ENCODE results near the gene ISOC2. TPM values are rescaled to one million over a fixed set of nuclear protein-coding genes. Genes with fewer than 3 reads are reported as not detected.
"Not testable (repeated sequence)": the region's sequence is repeated elsewhere in the genome, so short reads cannot be mapped to it uniquely, and the experiment has no call there.

ISOC2 gene
- polyA plus RNA-seq, 1 donor from 2014 or later: 40.0 TPM

GRCh38 chr19:55448175-55448490, 13.3 kb downstream of the ISOC2 start:
- peaks cover 32% of the 10 kb centered on the region for H3K27me3 Mint-ChIP-seq
- not testable (repeated sequence) for H3K36me3 Mint-ChIP-seq, H3K4me1 Mint-ChIP-seq, H3K4me3 Mint-ChIP-seq, H3K27ac Mint-ChIP-seq, H3K9me3 Mint-ChIP-seq

DNA sequence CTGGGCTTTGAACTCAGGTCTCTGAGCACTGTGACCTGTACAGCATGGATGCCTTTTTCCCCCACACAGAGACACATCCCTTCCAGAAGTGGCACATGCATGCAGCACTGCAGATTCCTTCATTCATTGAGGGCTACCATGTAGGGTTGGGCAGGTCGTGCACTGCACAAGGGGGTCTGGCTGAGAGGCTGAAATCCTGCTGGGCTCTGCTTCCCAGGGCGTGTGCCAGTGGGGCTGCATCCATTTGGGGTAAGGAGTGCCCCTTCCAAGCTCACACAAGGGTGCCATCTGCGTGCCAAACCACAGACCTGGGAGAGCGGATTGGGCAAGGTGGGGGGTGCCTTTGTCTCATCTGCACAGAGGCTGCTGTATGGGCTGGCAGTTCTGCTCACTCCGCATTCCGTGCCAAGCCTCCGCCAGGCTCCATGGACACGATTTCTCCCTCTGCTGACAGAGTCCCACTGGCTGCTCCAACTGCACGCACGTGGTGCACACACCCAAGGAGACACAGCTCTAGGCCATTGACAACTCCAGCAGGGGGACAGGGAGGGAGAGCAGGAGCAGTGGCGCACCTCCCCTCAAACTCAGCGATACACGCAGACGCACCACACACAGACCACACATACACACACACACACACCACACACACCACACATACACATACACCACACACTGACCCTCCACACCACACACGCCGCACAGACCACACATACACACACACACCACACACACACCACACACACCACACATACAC, 13.8 kb downstream of the ISOC2 start:
- Mint-ChIP-seq H3K4me1 (peaks cover 0 to 5% (median 3%) of the 10 kb centered on the region in 3 donors), H3K27me3 (peaks cover 33% of the 10 kb centered on the region), H3K9me3 (no peaks in the 10 kb centered on the region), H3K27ac (no peak overlapping the region), H3K4me3 (no peak overlapping the region), H3K36me3 (no peaks in the 10 kb centered on the region)

DNA sequence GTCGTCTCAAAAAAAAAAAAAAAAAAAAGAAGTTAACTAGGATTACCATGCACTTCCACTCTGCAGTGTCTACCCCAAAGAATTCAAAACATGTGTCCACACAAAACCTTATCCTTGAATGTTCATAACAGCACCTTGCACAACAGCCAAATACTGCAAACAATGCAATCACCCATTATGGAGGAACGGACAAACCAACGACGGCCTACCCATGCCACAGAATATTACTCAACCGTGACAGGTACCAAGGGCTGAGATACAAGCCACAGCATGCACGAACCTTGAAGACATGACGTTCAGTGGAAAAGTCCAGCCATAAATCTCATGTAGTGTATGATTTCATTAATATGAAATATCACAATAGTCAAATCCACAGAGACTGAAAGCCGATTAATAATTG, 15.4 kb downstream of the ISOC2 start:
- no peak overlapping the region for H3K4me3 Mint-ChIP-seq
- H3K4me1 Mint-ChIP-seq: peaks cover 6 to 10% (median 8%) of the 10 kb centered on the region in 3 donors
- no peaks in the 10 kb centered on the region for H3K36me3 Mint-ChIP-seq
- H3K27ac Mint-ChIP-seq: no peak overlapping the region
- H3K9me3 Mint-ChIP-seq: peaks cover 0 to 4% (median 0%) of the 10 kb centered on the region in 3 donors
- peaks cover 38% of the 10 kb centered on the region for H3K27me3 Mint-ChIP-seq

GRCh38 chr19:55444646-55445045, 16.8 kb downstream of the ISOC2 start:
- Mint-ChIP-seq H3K36me3 (no peaks in the 10 kb centered on the region), H3K9me3 (peaks cover 0 to 7% (median 0%) of the 10 kb centered on the region in 3 donors), H3K4me3 (no peak overlapping the region), H3K4me1 (peaks cover 6 to 14% (median 8%) of the 10 kb centered on the region in 3 donors), H3K27ac (peak overlapping the region in 1 of 3 donors; percentile 45), H3K27me3 (peaks cover 45% of the 10 kb centered on the region)

DNA sequence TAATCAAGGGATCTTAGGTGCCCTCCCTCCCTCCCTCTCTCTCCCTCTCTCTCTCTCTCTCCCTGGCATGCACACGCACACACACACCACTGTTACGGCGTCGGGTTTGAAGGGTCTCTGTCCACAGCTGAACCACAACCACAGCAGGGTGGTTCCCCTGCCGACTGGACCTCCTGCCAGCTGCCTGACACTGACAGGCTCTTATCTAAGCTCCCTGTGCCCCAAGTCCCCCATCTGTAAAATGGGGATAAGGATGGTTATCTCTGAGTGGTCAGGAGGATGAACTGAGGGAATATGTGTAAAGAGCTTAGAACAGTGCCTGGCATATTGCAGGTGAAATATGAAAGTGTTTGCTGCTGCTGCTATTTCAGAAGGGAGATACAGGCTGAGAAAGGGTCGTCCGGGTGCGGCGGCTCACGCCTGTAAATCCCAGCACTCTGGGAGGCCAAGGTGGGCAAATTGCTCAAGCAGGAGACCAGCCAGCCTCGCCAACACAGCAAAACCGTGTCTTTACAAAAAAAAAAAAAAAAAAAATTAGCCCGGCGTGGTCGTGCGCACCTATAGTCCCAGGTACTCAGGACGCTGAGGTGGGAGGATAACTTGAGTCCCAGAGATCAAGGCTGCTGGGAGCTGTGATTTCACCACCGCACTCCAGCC, 17.5 kb downstream of the ISOC2 start:
- Mint-ChIP-seq H3K4me3 (peak overlapping the region in 2 of 4 donors; percentile 47 to 55), H3K9me3 (peaks cover 0 to 9% (median 0%) of the 10 kb centered on the region in 3 donors), H3K4me1 (peaks cover 6 to 14% (median 10%) of the 10 kb centered on the region in 3 donors), H3K27ac (peak overlapping the region in 1 of 3 donors; percentile 45), H3K27me3 (peaks cover 52% of the 10 kb centered on the region), H3K36me3 (no peaks in the 10 kb centered on the region)

GRCh38 chr19:55443045-55443823, 18.2 kb downstream of the ISOC2 start, which contains the start of gene SHISA7:
Gene SHISA7 (minus strand): TSS chr19:55443300. CDS start chr19:55442863, 437 bp downstream.
- peaks cover 0 to 11% (median 0%) of the 10 kb centered on the region in 3 donors for H3K9me3 Mint-ChIP-seq
- H3K27me3 Mint-ChIP-seq: peaks cover 55% of the 10 kb centered on the region
- peak within 1 kb of the TSS; percentile 39 to 87 (median 45) for H3K27ac Mint-ChIP-seq
- H3K36me3 Mint-ChIP-seq: no peaks in the 10 kb centered on the region
- H3K4me1 Mint-ChIP-seq: peaks cover 6 to 14% (median 10%) of the 10 kb centered on the region in 3 donors
- peak within 1 kb of the TSS in 2 of 4 donors; percentile 66 to 76 for H3K4me3 Mint-ChIP-seq

DNA sequence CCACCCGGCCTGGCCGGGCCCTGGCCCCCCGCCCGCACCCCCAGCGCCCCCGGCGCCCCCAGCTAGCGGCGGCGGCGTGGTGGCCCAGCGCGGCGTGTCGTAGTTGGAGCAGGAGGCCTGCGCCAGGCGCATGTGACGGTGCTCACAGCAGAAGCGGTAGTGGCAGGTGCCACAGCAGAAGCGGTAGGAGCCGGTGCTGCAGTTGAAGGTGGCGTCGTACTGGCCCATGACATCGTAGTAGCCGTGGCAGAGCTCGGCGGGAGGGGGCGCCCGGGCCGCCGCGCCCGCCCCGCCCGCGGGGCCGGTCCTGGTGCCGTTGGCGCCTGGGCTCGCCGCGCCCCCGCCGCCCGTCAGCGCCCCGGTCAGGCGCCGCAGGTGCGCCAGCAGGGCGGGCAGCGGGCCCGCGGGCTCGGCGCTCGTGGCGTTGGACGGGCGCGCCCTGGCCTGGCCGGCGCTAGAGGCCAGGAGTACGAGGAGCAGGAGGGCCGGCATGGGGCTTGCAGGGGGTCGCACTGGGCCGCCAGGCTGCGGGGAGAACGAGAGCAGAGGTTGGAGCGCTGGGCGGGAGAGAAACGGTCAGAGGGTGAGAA, 19.0 kb downstream of the ISOC2 start:
- Mint-ChIP-seq H3K4me1 (peaks cover 6 to 14% (median 10%) of the 10 kb centered on the region in 3 donors), H3K27me3 (peaks cover 55% of the 10 kb centered on the region), H3K4me3 (peak overlapping the region in 2 of 4 donors; percentile 66 to 76), H3K36me3 (no peaks in the 10 kb centered on the region), H3K27ac (peak overlapping the region in 1 of 3 donors; percentile 39), H3K9me3 (peaks cover 0 to 11% (median 0%) of the 10 kb centered on the region in 3 donors)

- Mint-ChIP-seq H3K4me1 (peaks cover 6 to 14% (median 10%) of the 10 kb centered on the region in 3 donors), H3K9me3 (peaks cover 0 to 11% (median 0%) of the 10 kb centered on the region in 3 donors), H3K4me3 (peak overlapping the region in 3 of 4 donors; percentile 10 to 81 (median 49)), H3K27ac (peak overlapping the region in 2 of 3 donors; percentile 82 to 95), H3K36me3 (no peaks in the 10 kb centered on the region), H3K27me3 (peaks cover 62% of the 10 kb centered on the region)
Measured at GRCh38 chr19:55441692-55442321, 19.6 kb downstream of the ISOC2 start.

DNA sequence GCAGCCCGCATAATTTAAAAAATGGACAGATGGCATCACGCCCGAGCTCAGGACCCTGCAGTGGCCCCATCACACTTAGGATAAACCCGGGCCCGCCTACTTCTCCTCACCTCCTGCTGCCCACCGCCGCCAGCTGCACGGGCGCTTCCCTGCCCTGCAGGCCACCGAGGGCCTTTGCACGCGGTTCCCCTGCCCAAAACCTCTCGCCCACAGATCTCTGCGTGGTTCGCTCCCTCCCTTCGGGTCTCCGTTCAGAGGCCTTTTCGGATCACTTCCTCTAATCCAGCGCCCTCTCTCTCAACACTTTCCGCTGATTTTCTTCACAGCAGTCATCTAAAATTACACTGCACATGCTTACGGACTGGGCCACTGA, 20.1 kb downstream of the ISOC2 start:
- H3K9me3 Mint-ChIP-seq: peaks cover 0 to 11% (median 0%) of the 10 kb centered on the region in 3 donors
- peak overlapping the region in 2 of 3 donors; percentile 82 to 95 for H3K27ac Mint-ChIP-seq
- H3K4me3 Mint-ChIP-seq: peak overlapping the region in 3 of 4 donors; percentile 10 to 81 (median 49)
- peaks cover 64% of the 10 kb centered on the region for H3K27me3 Mint-ChIP-seq
- H3K36me3 Mint-ChIP-seq: no peaks in the 10 kb centered on the region
- peaks cover 6 to 14% (median 10%) of the 10 kb centered on the region in 3 donors for H3K4me1 Mint-ChIP-seq

- peak overlapping the region in 1 of 4 donors; percentile 80 for H3K4me3 Mint-ChIP-seq
- peaks cover 6 to 14% (median 10%) of the 10 kb centered on the region in 3 donors for H3K4me1 Mint-ChIP-seq
- peak overlapping the region in 1 of 3 donors; percentile 4 for H3K27ac Mint-ChIP-seq
- H3K27me3 Mint-ChIP-seq: peaks cover 59% of the 10 kb centered on the region
- peaks cover 0 to 11% (median 0%) of the 10 kb centered on the region in 3 donors for H3K9me3 Mint-ChIP-seq
- no peaks in the 10 kb centered on the region for H3K36me3 Mint-ChIP-seq
Measured at GRCh38 chr19:55440411-55441105, 20.9 kb downstream of the ISOC2 start.

GRCh38 chr19:55439052-55439451, 22.4 kb downstream of the ISOC2 start:
- Mint-ChIP-seq H3K4me3 (peak overlapping the region in 1 of 4 donors; percentile 10), H3K27ac (peak overlapping the region in 1 of 3 donors; percentile 33), H3K36me3 (no peaks in the 10 kb centered on the region), H3K9me3 (peaks cover 0 to 11% (median 0%) of the 10 kb centered on the region in 3 donors), H3K27me3 (peaks cover 48% of the 10 kb centered on the region), H3K4me1 (peaks cover 6 to 14% (median 10%) of the 10 kb centered on the region in 3 donors)

GRCh38 chr19:55437410-55437809, 24.0 kb downstream of the ISOC2 start:
- Mint-ChIP-seq H3K9me3 (peaks cover 0 to 11% (median 0%) of the 10 kb centered on the region in 3 donors), H3K4me3 (no peak overlapping the region), H3K27me3 (peaks cover 42% of the 10 kb centered on the region), H3K4me1 (peaks cover 6 to 14% (median 7%) of the 10 kb centered on the region in 3 donors), H3K36me3 (no peaks in the 10 kb centered on the region), H3K27ac (peak overlapping the region in 1 of 3 donors; percentile 3)

- H3K9me3 Mint-ChIP-seq: peaks cover 0 to 11% (median 0%) of the 10 kb centered on the region in 3 donors
- no peaks in the 10 kb centered on the region for H3K36me3 Mint-ChIP-seq
- H3K4me1 Mint-ChIP-seq: peaks cover 6 to 12% (median 7%) of the 10 kb centered on the region in 3 donors
- peaks cover 43% of the 10 kb centered on the region for H3K27me3 Mint-ChIP-seq
- H3K27ac Mint-ChIP-seq: peak overlapping the region in 1 of 3 donors; percentile 3
- no peak overlapping the region for H3K4me3 Mint-ChIP-seq
Measured at GRCh38 chr19:55436847-55437246, 24.6 kb downstream of the ISOC2 start.
